Measurements from ENCODE around the gene ETV5.

Gene ETV5

GRCh38 chr3:186095561-186096081, 13.3 kb downstream of the ETV5 start:
- no peak for DNase-seq (ENCODE audit: low spot score)

- DNase-seq (ENCODE audit: low spot score): no peak
These were observed 14.0 kb downstream of the ETV5 start for GRCh38 chr3:186094696-186095425.

- DNase-seq (ENCODE audit: low spot score): no peak
These were observed 14.6 kb downstream of the ETV5 start for GRCh38 chr3:186094271-186094670.

GRCh38 chr3:186093271-186093900, 15.5 kb downstream of the ETV5 start:
- DNase-seq (ENCODE audit: low spot score): no peak

GRCh38 chr3:186092360-186093070, 16.4 kb downstream of the ETV5 start:
- no peak for DNase-seq (ENCODE audit: low spot score)

GRCh38 chr3:186090901-186091300, 18.0 kb downstream of the ETV5 start:
- no peak for DNase-seq (ENCODE audit: low spot score)

GRCh38 chr3:186088335-186088734, 20.6 kb downstream of the ETV5 start:
- no peak for DNase-seq (ENCODE audit: low spot score)

- DNase-seq (ENCODE audit: low spot score): no peak
These were observed 24.6 kb downstream of the ETV5 start for GRCh38 chr3:186084264-186084663.

GRCh38 chr3:186083746-186084145, 25.1 kb downstream of the ETV5 start:
- DNase-seq (ENCODE audit: low spot score): no peak

- no peak for DNase-seq (ENCODE audit: low spot score)
These were observed 26.7 kb downstream of the ETV5 start for GRCh38 chr3:186082150-186082549.

- DNase-seq (ENCODE audit: low spot score): no peak
These were observed 27.2 kb downstream of the ETV5 start for GRCh38 chr3:186081678-186082077.

GRCh38 chr3:186080849-186081438, 27.9 kb downstream of the ETV5 start:
- no peak for DNase-seq (ENCODE audit: low spot score)

- DNase-seq (ENCODE audit: low spot score): no peak
These were observed 29.0 kb downstream of the ETV5 start for GRCh38 chr3:186079925-186080324.

- no peak for DNase-seq (ENCODE audit: low spot score)
These were observed 31.4 kb downstream of the ETV5 start for GRCh38 chr3:186077466-186077865.

GRCh38 chr3:186075931-186076567, 32.8 kb downstream of the ETV5 start:
- DNase-seq (ENCODE audit: low spot score): no peak

- no peak for DNase-seq (ENCODE audit: low spot score)
These were observed 33.4 kb downstream of the ETV5 start for GRCh38 chr3:186075489-186075888.

GRCh38 chr3:186073641-186074040, 35.2 kb downstream of the ETV5 start:
- no peak for DNase-seq (ENCODE audit: low spot score)

GRCh38 chr3:186070996-186071395, 37.9 kb downstream of the ETV5 start:
- DNase-seq (ENCODE audit: low spot score): no peak

- no peak for DNase-seq (ENCODE audit: low spot score)
These were observed 38.3 kb downstream of the ETV5 start for GRCh38 chr3:186070550-186070949.

GRCh38 chr3:186070133-186070532, 38.8 kb downstream of the ETV5 start:
- no peak for DNase-seq (ENCODE audit: low spot score)

GRCh38 chr3:186069199-186069598, 39.7 kb downstream of the ETV5 start:
- no peak for DNase-seq (ENCODE audit: low spot score)

GRCh38 chr3:186068243-186068552, 40.7 kb downstream of the ETV5 start:
- DNase-seq (ENCODE audit: low spot score): no peak

All from HuH-7.5 (cell line).